Effector memory CD4-positive, alpha-beta T cell (primary cell): ENCODE data around the gene MRPS11.
"Not testable (repeated sequence)": the region's sequence is repeated elsewhere in the genome, so short reads cannot be mapped to it uniquely, and the experiment has no call there.

ENCODE experiments used
- DNase-seq, 3 donors: peaks; one replicate each; pipeline ENCODE4 v3.0.0-alpha.2; 2020
- H3K27ac ChIP-seq: 2 replicates; pipeline ENCODE4 v1.7.0; 2013; ENCODE audit warnings: mild to moderate bottlenecking, low read length, moderate library complexity; ENCODE audit not compliant: insufficient read depth, poor library complexity, severe bottlenecking
- H3K27me3 ChIP-seq: replicated peaks from 2 replicates; pipeline ENCODE4 v1.7.0; 2013; ENCODE audit warnings: mild to moderate bottlenecking, low read length; ENCODE audit not compliant: insufficient read depth, control insufficient read depth, poor library complexity, severe bottlenecking
- H3K36me3 ChIP-seq: 2 replicates; pipeline ENCODE4 v1.7.0; 2013; ENCODE audit warnings: mild to moderate bottlenecking, low read length, moderate library complexity; ENCODE audit not compliant: control insufficient read depth, insufficient read depth
- H3K4me1 ChIP-seq: 2 replicates; pipeline ENCODE4 v1.7.0; 2013; ENCODE audit warnings: low read length, mild to moderate bottlenecking; ENCODE audit not compliant: control insufficient read depth, insufficient read depth, poor library complexity, severe bottlenecking
- H3K4me3 ChIP-seq: 2 replicates; pipeline ENCODE4 v1.7.0; 2013; ENCODE audit warnings: low read length, low read depth, mild to moderate bottlenecking; ENCODE audit not compliant: insufficient read depth, poor library complexity, severe bottlenecking
- H3K9me3 ChIP-seq: 2 replicates; pipeline ENCODE4 v1.7.0; 2013; ENCODE audit warnings: mild to moderate bottlenecking, low read length, moderate library complexity; ENCODE audit not compliant: control insufficient read depth

MRPS11 gene

DNA sequence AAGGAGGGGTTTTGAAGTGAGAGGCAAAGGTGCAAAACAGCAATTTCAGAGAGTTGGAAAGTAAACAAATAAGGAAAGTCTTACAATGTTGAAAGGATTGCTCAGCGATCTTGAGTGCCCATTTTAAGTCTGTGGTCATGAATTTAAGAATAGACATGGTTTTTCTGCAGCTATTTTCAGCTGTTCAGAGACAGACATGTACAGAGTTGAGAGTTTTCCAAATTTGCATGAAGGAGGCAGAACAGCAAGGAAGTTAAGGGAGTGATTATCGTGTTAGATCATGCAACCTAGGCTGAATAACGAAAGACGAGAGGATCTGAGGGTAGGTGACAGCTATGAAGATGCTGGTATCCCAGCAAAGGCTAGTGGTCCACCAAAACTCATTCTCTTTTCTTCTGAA lies 41.8 kb downstream of the MRPS11 start:
- Histone ChIP-seq H3K27me3 (no peaks in the 10 kb centered on the region), H3K4me3 (no peak overlapping the region), H3K36me3 (peaks cover 21% of the 10 kb centered on the region), H3K9me3 (no peaks in the 10 kb centered on the region), H3K4me1 (no peaks in the 10 kb centered on the region), H3K27ac (no peak overlapping the region)
- no peak for DNase-seq

DNA sequence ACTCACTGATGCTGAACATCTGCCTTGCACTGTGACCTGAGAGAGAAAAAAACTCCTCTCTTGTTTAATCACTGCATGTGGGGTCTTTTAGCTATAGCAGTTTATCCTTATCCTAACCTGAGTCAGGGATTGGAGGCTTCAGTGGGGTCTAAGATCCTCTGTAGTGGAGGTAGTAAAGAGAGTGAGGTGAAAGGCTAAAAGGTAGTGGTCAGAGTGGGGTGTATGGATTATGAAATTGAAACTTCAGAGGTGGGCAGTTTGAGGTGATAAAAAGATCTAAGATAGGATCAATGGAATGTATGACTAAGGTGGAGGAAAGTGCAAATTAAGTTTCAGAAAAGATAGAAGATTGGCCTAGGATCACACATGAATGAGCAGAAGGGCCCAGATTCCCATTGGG lies 42.5 kb downstream of the MRPS11 start:
- H3K9me3 ChIP-seq = no peaks in the 10 kb centered on the region
- no peaks in the 10 kb centered on the region for H3K27me3 ChIP-seq
- no peaks in the 10 kb centered on the region for H3K4me1 ChIP-seq
- peaks cover 23% of the 10 kb centered on the region for H3K36me3 ChIP-seq
- H3K27ac ChIP-seq = no peak overlapping the region
- no peak for DNase-seq
- H3K4me3 ChIP-seq = no peak overlapping the region

DNA sequence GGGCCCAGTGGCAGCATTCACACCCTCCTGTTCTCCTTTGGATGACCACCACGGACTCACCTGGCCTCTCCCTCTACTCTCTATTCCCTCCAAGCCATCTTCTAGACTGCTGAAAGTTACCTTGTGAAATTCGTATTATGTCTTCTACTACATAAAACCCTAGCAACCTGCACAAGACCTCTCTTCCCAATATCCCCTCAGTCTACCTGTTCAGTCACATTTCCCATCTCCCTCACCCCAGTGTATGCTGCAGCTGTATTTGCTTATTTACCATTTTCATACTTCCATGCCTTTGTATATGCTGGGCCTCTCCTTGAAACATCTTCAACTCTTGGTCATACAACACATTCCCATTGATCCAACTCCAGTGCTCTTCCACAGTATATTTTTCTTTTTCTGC lies 43.7 kb downstream of the MRPS11 start:
- no peak for DNase-seq
- Histone ChIP-seq H3K4me3 (no peak overlapping the region), H3K27ac (no peak overlapping the region), H3K36me3 (peaks cover 24% of the 10 kb centered on the region), H3K27me3 (no peaks in the 10 kb centered on the region), H3K9me3 (no peaks in the 10 kb centered on the region), H3K4me1 (no peaks in the 10 kb centered on the region)

DNA sequence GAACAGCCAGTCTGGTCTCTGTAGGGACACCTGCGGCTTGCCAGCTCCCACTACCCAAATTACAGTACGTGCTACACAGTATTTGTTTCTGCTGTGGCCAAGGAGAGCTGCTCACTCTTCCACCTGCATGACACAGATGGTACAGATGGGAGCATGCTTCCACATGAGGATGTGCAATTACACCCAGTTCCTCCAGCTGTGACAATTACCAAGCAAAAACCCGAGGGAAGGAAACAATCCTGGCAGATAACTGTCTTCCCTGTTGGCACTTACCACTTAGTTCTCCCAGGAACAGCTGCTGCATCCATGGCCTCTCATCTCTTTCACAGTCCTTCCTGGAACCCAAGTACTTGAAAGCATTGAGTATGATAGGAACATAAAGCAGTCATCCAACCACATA lies 44.6 kb downstream of the MRPS11 start:
- no peaks in the 10 kb centered on the region for H3K4me1 ChIP-seq
- H3K36me3 ChIP-seq = peaks cover 24% of the 10 kb centered on the region
- H3K27ac ChIP-seq = no peak overlapping the region
- H3K27me3 ChIP-seq = no peaks in the 10 kb centered on the region
- H3K9me3 ChIP-seq = no peaks in the 10 kb centered on the region
- no peak for DNase-seq
- no peak overlapping the region for H3K4me3 ChIP-seq

DNA sequence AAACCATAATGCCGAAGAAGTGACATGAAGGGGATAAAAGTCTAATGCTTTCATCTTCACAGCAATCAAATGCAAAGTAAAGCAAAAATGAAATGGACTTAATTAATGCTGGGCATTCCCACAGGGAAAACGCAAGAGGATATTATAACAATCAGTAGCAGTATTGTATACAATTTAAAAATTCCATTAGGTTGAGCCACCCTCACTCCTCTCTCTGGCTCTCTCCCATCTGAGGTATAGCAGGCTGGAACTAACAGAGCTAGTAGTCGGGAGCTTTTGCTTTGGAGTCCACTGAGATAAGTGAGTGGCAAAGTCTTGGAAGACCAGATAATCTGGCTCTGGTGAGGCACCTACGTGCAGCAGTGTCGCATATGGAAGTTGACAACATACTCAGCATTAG lies 45.1 kb downstream of the MRPS11 start:
- H3K4me3 ChIP-seq = no peak overlapping the region
- no peak for DNase-seq
- H3K36me3 ChIP-seq = peaks cover 21% of the 10 kb centered on the region
- H3K27me3 ChIP-seq = no peaks in the 10 kb centered on the region
- H3K27ac ChIP-seq = no peak overlapping the region
- H3K9me3 ChIP-seq = no peaks in the 10 kb centered on the region
- no peaks in the 10 kb centered on the region for H3K4me1 ChIP-seq

DNA sequence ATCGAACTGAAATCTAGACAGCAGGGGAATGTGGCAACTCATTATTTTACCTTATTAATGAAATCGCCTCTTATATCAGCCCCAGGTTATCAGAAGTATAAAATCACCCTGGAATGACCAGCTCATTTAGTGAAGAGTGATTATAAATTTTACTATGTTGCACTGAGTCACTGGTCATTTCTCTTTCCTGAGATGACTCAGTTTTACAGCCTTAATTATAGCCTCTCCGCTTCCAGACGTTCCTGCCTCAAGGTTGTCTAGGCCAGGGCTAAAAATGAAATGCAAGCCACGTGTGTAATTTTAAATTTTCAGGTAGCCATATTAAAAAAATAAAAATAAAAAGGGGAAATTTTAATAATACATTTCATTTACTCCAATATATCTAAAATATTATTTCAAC lies 45.7 kb downstream of the MRPS11 start:
- Histone ChIP-seq H3K4me1 (no peaks in the 10 kb centered on the region), H3K4me3 (no peak overlapping the region), H3K27ac (no peak overlapping the region), H3K36me3 (peaks cover 19% of the 10 kb centered on the region), H3K27me3 (no peaks in the 10 kb centered on the region), H3K9me3 (no peaks in the 10 kb centered on the region)
- no peak for DNase-seq

DNA sequence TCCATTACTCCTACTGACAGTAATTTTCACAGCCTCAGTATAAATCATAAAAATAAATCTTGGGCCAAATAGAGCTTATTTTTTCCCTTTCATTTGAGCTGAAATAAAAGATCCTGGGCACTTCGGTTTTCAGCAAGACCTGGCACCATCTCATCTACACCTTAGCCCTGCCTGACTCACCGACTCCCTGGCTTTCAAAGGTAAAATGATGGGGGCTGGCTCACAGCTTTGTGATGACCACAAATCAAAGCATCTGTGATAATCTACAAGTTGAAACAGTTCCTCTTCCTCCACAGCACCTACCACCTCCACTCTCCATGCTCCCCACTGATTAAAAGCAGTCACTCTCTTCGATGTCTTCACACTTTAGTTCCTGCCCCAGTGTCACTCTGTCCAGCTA lies 51.4 kb downstream of the MRPS11 start:
- Histone ChIP-seq H3K27me3 (no peaks in the 10 kb centered on the region), H3K4me3 (no peak overlapping the region), H3K4me1 (no peaks in the 10 kb centered on the region), H3K9me3 (no peaks in the 10 kb centered on the region), H3K27ac (no peak overlapping the region), H3K36me3 (peaks cover 3% of the 10 kb centered on the region)
- no peak for DNase-seq

DNA sequence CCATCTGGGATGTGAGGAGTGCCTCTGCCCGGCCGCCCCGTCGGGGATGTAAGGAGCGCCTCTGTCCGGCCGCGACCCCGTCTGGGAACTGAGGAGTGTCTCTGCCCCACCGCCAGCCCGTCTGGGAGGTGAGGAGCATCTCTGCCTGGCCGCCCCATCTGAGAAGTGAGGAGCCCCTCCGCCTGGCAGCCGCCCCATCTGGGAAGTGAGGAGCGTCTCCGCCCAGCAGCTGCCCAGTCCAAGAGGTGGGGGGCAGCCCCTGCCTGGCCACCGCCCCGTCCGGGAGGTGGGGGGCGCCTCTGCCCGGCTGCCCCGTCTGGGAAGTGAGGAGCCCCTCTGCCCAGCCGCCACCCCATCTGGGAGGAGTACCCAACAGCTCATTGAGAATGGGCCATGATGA lies 56.6 kb downstream of the MRPS11 start:
- not testable (repeated sequence) for H3K4me3 ChIP-seq, DNase-seq, H3K27me3 ChIP-seq, H3K27ac ChIP-seq, H3K9me3 ChIP-seq, H3K4me1 ChIP-seq, H3K36me3 ChIP-seq

DNA sequence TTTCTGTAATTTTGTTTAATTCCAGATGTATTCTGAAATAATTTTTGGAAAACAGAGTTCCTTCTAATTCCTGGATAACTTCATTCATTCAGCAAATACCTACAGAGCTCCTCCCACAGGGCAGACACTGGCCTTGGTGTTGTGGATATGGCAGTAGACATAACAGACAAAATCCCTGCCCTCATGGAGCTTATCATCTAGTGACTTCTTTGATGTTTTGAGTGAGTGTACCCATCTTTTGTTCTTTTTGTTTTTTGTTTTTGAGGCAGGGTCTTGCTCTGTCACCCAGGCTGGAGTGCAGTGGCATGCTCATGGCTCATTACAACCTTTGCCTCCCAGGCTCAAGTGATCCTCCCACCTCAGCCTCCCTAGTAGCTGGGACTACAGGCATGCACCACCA lies 57.9 kb downstream of the MRPS11 start:
- DNase-seq = no peak
- H3K4me3 ChIP-seq = no peak overlapping the region
- no peaks in the 10 kb centered on the region for H3K9me3 ChIP-seq
- no peaks in the 10 kb centered on the region for H3K4me1 ChIP-seq
- no peaks in the 10 kb centered on the region for H3K27me3 ChIP-seq
- no peak overlapping the region for H3K27ac ChIP-seq
- peaks cover 12% of the 10 kb centered on the region for H3K36me3 ChIP-seq

DNA sequence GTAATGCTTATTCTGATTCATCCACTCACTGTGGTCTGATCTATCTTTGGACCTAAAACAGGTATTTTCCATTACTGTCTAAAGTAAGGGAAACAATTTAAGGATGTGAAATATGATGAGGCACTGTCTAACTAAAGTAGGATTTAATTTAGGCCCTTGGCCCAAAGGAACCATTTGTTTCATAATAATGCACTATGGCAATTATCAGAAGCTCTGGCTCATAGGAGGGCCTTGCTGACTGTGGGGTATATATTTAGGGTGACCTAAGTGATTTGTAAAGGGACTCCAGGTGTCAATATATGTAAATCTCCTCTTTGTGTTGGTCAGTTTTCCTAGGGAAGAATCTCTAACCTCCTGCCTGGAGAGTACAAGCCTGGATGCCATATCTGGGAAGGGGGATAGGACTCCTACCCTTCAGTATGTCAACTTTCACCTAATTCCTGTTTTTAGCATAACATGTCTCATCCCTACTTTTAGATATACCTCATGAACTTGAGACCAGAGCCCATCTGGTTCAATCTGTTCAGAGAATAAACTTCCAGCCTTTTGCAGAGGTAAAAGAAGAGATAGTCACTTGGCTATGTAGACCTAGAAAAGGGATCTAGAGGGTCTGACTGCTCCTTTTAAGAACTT lies 58.9 kb downstream of the MRPS11 start:
- Histone ChIP-seq H3K9me3 (no peaks in the 10 kb centered on the region), H3K36me3 (peaks cover 22% of the 10 kb centered on the region)

More for the DNA sequence above, 58.9 kb downstream of the MRPS11 start:
- Histone ChIP-seq H3K4me1 (no peaks in the 10 kb centered on the region), H3K27ac (no peak overlapping the region), H3K4me3 (no peak overlapping the region), H3K27me3 (no peaks in the 10 kb centered on the region)
- no peak for DNase-seq
